ENCODE results near the gene IMPDH2. TPM values are rescaled to one million over a fixed set of nuclear protein-coding genes. Genes with fewer than 3 reads are reported as not detected.

The IMPDH2 gene
- total and polyA plus RNA-seq, 2 of the 8 experiments (the other 6 are each of a cell fraction or from before 2014, with no cell fraction given), result 374 to 409 TPM

DNA sequence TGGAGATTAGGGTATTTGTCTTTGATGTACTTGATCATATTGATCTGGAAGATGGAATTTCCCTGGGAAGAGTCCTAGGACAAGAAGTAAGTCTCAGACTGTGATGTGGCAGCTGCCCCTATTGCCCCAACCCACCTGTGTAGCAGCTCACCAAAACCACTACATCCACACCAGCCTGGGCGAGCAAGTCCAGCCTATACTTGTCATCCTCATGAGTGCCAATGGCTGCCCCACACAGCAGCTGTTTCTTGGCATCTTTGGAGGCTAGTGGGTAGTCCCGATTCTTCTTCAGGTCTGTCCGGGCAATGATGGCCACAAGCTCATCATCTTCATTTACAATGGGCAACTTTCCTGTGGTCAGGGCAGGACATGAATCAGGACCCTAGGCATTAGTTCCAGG lies 2.7 kb downstream of the IMPDH2 start:
- no peak overlapping the region for H4K91ac ChIP-seq (replicated peaks; ENCODE audit: insufficient read length, low read length)
- H3K79me2 ChIP-seq (ENCODE audit: control insufficient read depth in 1 of 2, insufficient read depth in 2 of 2, low read length in 2 of 2), result peaks cover 4 to 25% of the 10 kb centered on the region in 2 experiments; a peak in 3 of 4 replicates
- no peak overlapping the region for H2BK5ac ChIP-seq (ENCODE audit: low read depth, low read length)
- no peak for DNase-seq (ENCODE audit: low read depth in 1 of 2, low spot score in 2 of 2)
- no peak overlapping the region for H3K23ac ChIP-seq (ENCODE audit: insufficient read length)
- H3K27ac ChIP-seq (ENCODE audit: low read depth, low read length), result no peak overlapping the region
- H2BK12ac ChIP-seq (ENCODE audit: low read depth, low read length), result no peak overlapping the region
- FAIRE-seq, result no peak
- no peak overlapping the region for H3K14ac ChIP-seq (ENCODE audit: insufficient read length)
- H2BK120ac ChIP-seq (replicated peaks; ENCODE audit: low read depth, low read length), result no peak overlapping the region
- H3K27me3 ChIP-seq (replicated peaks in 1 of 4; ENCODE audit: control insufficient read depth in 3 of 4, extremely low read depth in 1 of 4, insufficient read depth in 3 of 4, low read length in 3 of 4), result no peaks in the 10 kb centered on the region; a peak in 1 of 7 replicates
- no peak overlapping the region for H2AFZ ChIP-seq (ENCODE audit: low read length)
- peaks cover 8 to 19% of the 10 kb centered on the region in 2 experiments for H4K20me1 ChIP-seq (replicated peaks in 1 of 2; ENCODE audit: control insufficient read depth in 1 of 2, insufficient read depth in 2 of 2, low read length in 2 of 2)
- H4K5ac ChIP-seq (ENCODE audit: insufficient read length, low read depth, low read length), result no peak overlapping the region
- H3K4ac ChIP-seq (replicated peaks; ENCODE audit: insufficient read length, low read depth, low read length), result no peak overlapping the region
- ChIA-PET CTCF (ENCODE audit: partially characterized antibody) (interaction anchor here (0.6 to 24.3 kb wide), 4 partner anchors 14 to 71 kb away, joined by 3 to 467 read pairs (median 27); partner anchors contain the start of gene P4HTM), POLR2A (ENCODE audit: partially characterized antibody) (interaction anchor here (0.7 to 33.9 kb wide), 10 partner anchors 14 to 119 kb away, joined by 3 to 1518 read pairs (median 5); partner anchors contain the start of genes DALRD3, P4HTM, QARS1 and QRICH1)
- peaks cover 6% of the 10 kb centered on the region for H3K79me1 ChIP-seq (ENCODE audit: low read depth, low read length)
- H4K8ac ChIP-seq (ENCODE audit: extremely low read depth, insufficient read depth, low read length), result no peak overlapping the region
- no peak overlapping the region for H2BK20ac ChIP-seq (ENCODE audit: low read length)
- H3K23me2 ChIP-seq (ENCODE audit: low read depth, low read length), result peaks cover 14% of the 10 kb centered on the region
- H3K18ac ChIP-seq (ENCODE audit: extremely low read depth, low read length), result no peak overlapping the region
- TF ChIP-seq JUN (IDR thresholded peaks at IDR 0.05; ENCODE audit: low read depth, low read length), result no peak
- H2AK5ac ChIP-seq (ENCODE audit: low read depth, low read length), result no peak overlapping the region
- no peak overlapping the region for H3K56ac ChIP-seq (replicated peaks; ENCODE audit: insufficient read length, low read depth, low read length)
- H3K9me3 ChIP-seq (ENCODE audit: insufficient read depth in 2 of 2, low read depth in 1 of 2, low read length in 1 of 2), result no peaks in the 10 kb centered on the region
- 89% methylated on average over 3 of the region's 3 CpGs; no CpG with 5 or more reads in 1 of the 2 experiments for WGBS, 2 experiments (ENCODE audit: extremely low coverage in 1 of 2, insufficient coverage in 1 of 2, insufficient read length in 1 of 2, insufficient replicate concordance in 2 of 2, low coverage in 1 of 2, low lambda C conversion rate in 2 of 2, missing lambda C conversion rate in 1 of 2)
- H3K4me3 ChIP-seq (ENCODE audit: extremely low read depth in 1 of 4, insufficient read depth in 2 of 4, low read depth in 3 of 4, low read length in 4 of 4), result no peak overlapping the region
- no peak overlapping the region for H3K9ac ChIP-seq (replicated peaks in 1 of 4; ENCODE audit: extremely low read depth in 1 of 4, low read depth in 3 of 4, low read length in 3 of 4)
- H3K4me2 ChIP-seq (ENCODE audit: insufficient read depth in 1 of 2, low read depth in 2 of 2, low read length in 2 of 2), result no peak overlapping the region; a peak in 1 of 4 replicates
- H3K4me1 ChIP-seq (replicated peaks in 1 of 4; ENCODE audit: control insufficient read depth in 3 of 4, insufficient read depth in 4 of 4, low read length in 3 of 4), result peaks cover 0 to 18% (median 11%) of the 10 kb centered on the region in 4 experiments; a peak in 6 of 7 replicates
- peaks cover 39 to 58% (median 50%) of the 10 kb centered on the region in 4 experiments for H3K36me3 ChIP-seq (ENCODE audit: control insufficient read depth in 2 of 4, insufficient read depth in 4 of 4, low read length in 3 of 4)
- H2BK15ac ChIP-seq (ENCODE audit: low read length), result no peak overlapping the region

Data from H1 (cell line).